Thyroid gland (tissue), 4 donors: ENCODE measurements around the gene CPA2. TPM values are rescaled to one million over a fixed set of nuclear protein-coding genes. Genes with fewer than 3 reads are reported as not detected.
A peak's percentile ranks its signal among the peaks of the same experiment; 100 is the strongest.

Experiments used
- DNase-seq, 2 donors: peaks; one replicate each; pipeline ENCODE4 v3.0.0-alpha.2; 2019
- H3K27ac ChIP-seq, 3 donors: fragments of 200-600 bp; sonication (generic); 1 replicate in 2 of 3; 2 replicates in 1 of 3; pipeline ENCODE4 v1.5.1; 2016 to 2019; ENCODE audit warnings: mild to moderate bottlenecking in 1 of 3, moderate library complexity in 1 of 3
- H3K27me3 ChIP-seq: fragments of 200-600 bp; sonication (generic); one replicate; pipeline ENCODE4 v1.5.1; 2019
- H3K36me3 ChIP-seq, 2 donors: fragments of 200-600 bp; sonication (generic); one replicate each; pipeline ENCODE4 v1.5.1; 2016 to 2019
- H3K4me1 ChIP-seq, 2 donors: fragments of 200-600 bp; sonication (generic); one replicate each; pipeline ENCODE4 v1.5.1; 2017 to 2019
- H3K4me3 ChIP-seq, 3 donors: fragments of 200-600 bp; sonication (generic); replicated peaks in 1 of 3; 1 replicate in 2 of 3; 2 replicates in 1 of 3; pipeline ENCODE4 v1.5.1; 2016; ENCODE audit warnings: mild to moderate bottlenecking in 1 of 3
- H3K9me3 ChIP-seq: fragments of 200-600 bp; sonication (generic); one replicate; pipeline ENCODE4 v1.5.1; 2017
- CTCF ChIP-seq, 6 experiments: fragments of 200-600 bp in 3 of 6; fragments of 450-650 bp in 3 of 6; sonication (generic) in 3 of 6; IDR thresholded peaks; one replicate each; pipeline ENCODE4 v1.5.1; 2016 to 2019; ENCODE audit warnings: antibody characterized with exemption in 6 of 6, mild to moderate bottlenecking in 2 of 6, inconsistent platforms in 1 of 6, moderate library complexity in 1 of 6
- POLR2A ChIP-seq, 2 donors: fragments of 450-650 bp; IDR thresholded peaks; one replicate each; pipeline ENCODE4 v1.6.1; 2017; ENCODE audit warnings: antibody characterized with exemption in 2 of 2, mild to moderate bottlenecking in 2 of 2, moderate library complexity in 1 of 2
- WGBS, 2 donors: methylation state at CpG; one replicate each; pipeline ENCODE4 v1.1.5; 2017; 5-methylcytosine and 5-hydroxymethylcytosine counted together
- intact Hi-C: fragments of 100-400 bp; cut with DNase I; formaldehyde crosslinking; loops from one replicate; pipeline ENCODE4 v1.15.1; 2023
- total RNA-seq, 4 donors: library from RNA; depleted of rRNA; stranded (reverse); fragments of >200 nt; gene quantifications; one replicate each; pipeline ENCODE4 v1.2.3, GENCODE V29; 2016

Gene CPA2
- total RNA-seq, 4 donors from 2014 or later = not detected

GRCh38 chr7:130269318-130269694 lies 2.6 kb downstream of the CPA2 start:
- no peak for TF ChIP-seq POLR2A (IDR thresholded peaks at IDR 0.05)
- no peak for TF ChIP-seq CTCF (IDR thresholded peaks at IDR 0.05)
- Histone ChIP-seq H3K4me3 (no peak overlapping the region), H3K9me3 (no peaks in the 10 kb centered on the region), H3K27me3 (no peaks in the 10 kb centered on the region), H3K27ac (no peak overlapping the region), H3K4me1 (peaks cover 0 to 6% of the 10 kb centered on the region in 2 donors), H3K36me3 (no peaks in the 10 kb centered on the region)
- DNase-seq = no peak
- intact Hi-C loops = no loop called here
- WGBS, 2 donors = 83 to 89% methylated on average over 1 of the region's 1 CpG

GRCh38 chr7:130270947-130271800 lies 4.5 kb downstream of the CPA2 start:
- H3K36me3 ChIP-seq = no peaks in the 10 kb centered on the region
- intact Hi-C loops = loop anchor here (10.0 kb wide), 1 partner anchor 214 kb away; no protein-coding TSS in a partner anchor
- no peak overlapping the region for H3K27ac ChIP-seq
- no peak for DNase-seq
- TF ChIP-seq POLR2A (IDR thresholded peaks at IDR 0.05) (no peak), CTCF (IDR thresholded peaks at IDR 0.05) (no peak)
- peaks cover 0 to 6% of the 10 kb centered on the region in 2 donors for H3K4me1 ChIP-seq
- H3K27me3 ChIP-seq = no peaks in the 10 kb centered on the region
- 90 to 92% methylated on average over 12 of the region's 12 CpGs for whole genome bisulfite sequencing, 2 donors
- H3K9me3 ChIP-seq = no peaks in the 10 kb centered on the region
- no peak overlapping the region for H3K4me3 ChIP-seq

DNA sequence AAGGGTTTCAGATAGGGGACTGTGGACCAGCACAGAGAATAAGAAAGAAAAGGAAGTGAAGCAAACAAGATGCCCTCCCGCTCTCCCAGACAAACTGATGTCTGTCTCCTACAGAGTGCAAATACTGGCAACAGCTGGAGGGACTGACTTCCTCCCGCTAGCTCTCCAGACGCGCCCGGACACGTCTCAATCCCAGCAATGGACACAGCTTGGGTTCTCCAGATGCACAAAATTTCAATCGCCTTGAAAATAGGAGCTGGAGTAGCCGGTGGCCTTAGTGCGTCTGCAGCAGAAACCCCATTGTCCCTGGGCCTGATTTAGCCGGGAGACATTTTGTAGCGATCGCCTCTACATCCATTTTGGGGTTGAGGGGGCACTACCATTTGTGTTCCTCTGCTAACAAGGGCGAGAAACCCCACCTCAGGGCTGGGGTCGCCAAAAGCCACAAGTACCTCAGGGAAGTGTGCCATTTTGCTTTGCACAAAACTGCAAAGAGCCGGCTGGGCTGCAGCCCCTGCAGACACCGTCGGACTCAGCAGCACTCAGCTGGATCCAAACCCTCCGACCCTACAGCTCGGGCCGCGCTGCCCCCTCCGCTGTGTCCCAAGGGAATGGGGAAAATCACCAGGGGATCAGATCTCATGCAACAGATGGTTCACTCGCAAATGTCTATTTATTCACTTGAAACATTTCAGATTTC lies 5.9 kb downstream of the CPA2 start:
- Histone ChIP-seq H3K27ac (peak overlapping the region in 1 of 3 donors; percentile 44), H3K27me3 (no peaks in the 10 kb centered on the region), H3K4me1 (peaks cover 0 to 6% of the 10 kb centered on the region in 2 donors), H3K9me3 (no peaks in the 10 kb centered on the region), H3K4me3 (peak overlapping the region in 1 of 3 donors; percentile 10), H3K36me3 (no peaks in the 10 kb centered on the region)
- intact Hi-C loops = loop anchor here (10.0 kb wide), 1 partner anchor 212 kb away; no protein-coding TSS in a partner anchor
- 49 to 53% methylated on average over 19 to 23 of the region's 23 CpGs for WGBS, 2 donors
- no peak for TF ChIP-seq CTCF (IDR thresholded peaks at IDR 0.05)
- TF ChIP-seq POLR2A (IDR thresholded peaks at IDR 0.05) = no peak
- DNase-seq = no peak

- no peaks in the 10 kb centered on the region for H3K27me3 ChIP-seq
- intact Hi-C loops = loop anchor here (10.0 kb wide), 1 partner anchor 211 kb away; no protein-coding TSS in a partner anchor
- DNase-seq = peak; percentile 25 to 36
- WGBS, 2 donors = 13 to 16% methylated on average over 25 of the region's 25 CpGs
- H3K4me1 ChIP-seq = peaks cover 0 to 6% of the 10 kb centered on the region in 2 donors
- no peaks in the 10 kb centered on the region for H3K36me3 ChIP-seq
- H3K4me3 ChIP-seq = peak overlapping the region in 1 of 3 donors; percentile 10
- H3K27ac ChIP-seq = peak overlapping the region in 1 of 3 donors; percentile 44
- H3K9me3 ChIP-seq = no peaks in the 10 kb centered on the region
- TF ChIP-seq CTCF (IDR thresholded peaks at IDR 0.05) (no peak), POLR2A (IDR thresholded peaks at IDR 0.05) (no peak)
These were observed 6.6 kb downstream of the CPA2 start for GRCh38 chr7:130273081-130273932.
